ENCODE measurements around the gene SLC36A4.

DNA sequence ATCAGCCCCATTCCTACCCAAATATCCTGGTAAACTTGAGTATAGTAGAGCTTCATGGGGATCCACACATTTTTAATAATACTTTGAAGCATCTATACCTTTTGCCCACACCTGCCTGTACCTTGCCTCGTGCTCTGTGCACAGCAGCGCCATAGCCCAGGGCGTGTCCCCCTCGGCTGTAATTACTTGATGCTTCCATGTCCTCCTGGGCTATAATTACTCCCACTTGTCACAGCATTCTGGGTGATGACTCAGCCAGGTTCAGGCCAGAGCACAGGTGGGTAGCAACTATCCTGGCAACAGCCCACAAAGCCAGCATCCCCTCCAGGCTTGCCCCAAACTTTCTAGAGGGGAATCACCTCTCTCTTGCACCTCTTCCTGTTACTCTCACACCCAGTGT is 23.7 kb upstream of the SLC36A4 start:
- TF ChIP-seq, protein P1, sequence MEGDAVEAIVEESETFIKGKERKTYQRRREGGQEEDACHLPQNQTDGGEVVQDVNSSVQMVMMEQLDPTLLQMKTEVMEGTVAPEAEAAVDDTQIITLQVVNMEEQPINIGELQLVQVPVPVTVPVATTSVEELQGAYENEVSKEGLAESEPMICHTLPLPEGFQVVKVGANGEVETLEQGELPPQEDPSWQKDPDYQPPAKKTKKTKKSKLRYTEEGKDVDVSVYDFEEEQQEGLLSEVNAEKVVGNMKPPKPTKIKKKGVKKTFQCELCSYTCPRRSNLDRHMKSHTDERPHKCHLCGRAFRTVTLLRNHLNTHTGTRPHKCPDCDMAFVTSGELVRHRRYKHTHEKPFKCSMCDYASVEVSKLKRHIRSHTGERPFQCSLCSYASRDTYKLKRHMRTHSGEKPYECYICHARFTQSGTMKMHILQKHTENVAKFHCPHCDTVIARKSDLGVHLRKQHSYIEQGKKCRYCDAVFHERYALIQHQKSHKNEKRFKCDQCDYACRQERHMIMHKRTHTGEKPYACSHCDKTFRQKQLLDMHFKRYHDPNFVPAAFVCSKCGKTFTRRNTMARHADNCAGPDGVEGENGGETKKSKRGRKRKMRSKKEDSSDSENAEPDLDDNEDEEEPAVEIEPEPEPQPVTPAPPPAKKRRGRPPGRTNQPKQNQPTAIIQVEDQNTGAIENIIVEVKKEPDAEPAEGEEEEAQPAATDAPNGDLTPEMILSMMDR (conservative IDR thresholded peaks at IDR 0.05; ENCODE audit: low read depth, low read length): no peak
- no peak for TF ChIP-seq EZH2phosphoT487 (IDR thresholded peaks at IDR 0.05; ENCODE audit: borderline replicate concordance, low read length)

All from PC-3 (cell line).